ENCODE measurements around the gene SYTL3. TPM values are rescaled to one million over a fixed set of nuclear protein-coding genes. Genes with fewer than 3 reads are reported as not detected.

The SYTL3 gene
- total RNA-seq, 2 donors from 2014 or later = 0.58 to 0.79 TPM

GRCh38 chr6:158801655-158802294 lies 151.9 kb downstream of the SYTL3 start:
- Histone ChIP-seq H3K4me1 (ENCODE audit: control insufficient read depth, insufficient read depth, low read length) (peaks cover 15% of the 10 kb centered on the region), H3K36me3 (ENCODE audit: control insufficient read depth, insufficient read depth, low read length) (peaks cover 66% of the 10 kb centered on the region), H3K27me3 (ENCODE audit: control insufficient read depth, insufficient read depth, low read length, poor library complexity, severe bottlenecking) (no peaks in the 10 kb centered on the region), H3K4me3 (ENCODE audit: low read length) (no peak overlapping the region), H3K9ac (ENCODE audit: extremely low read depth, low read length, poor library complexity, severe bottlenecking) (no peak overlapping the region), H3K27ac (ENCODE audit: low read depth, low read length) (no peak overlapping the region), H3K9me3 (ENCODE audit: control insufficient read depth, low read length) (no peaks in the 10 kb centered on the region)
- peak; percentile 63 for DNase-seq
- no peaks in the 10 kb centered on the region for H3K27me3 Mint-ChIP-seq (ENCODE audit: insufficient read depth)
- WGBS, 2 experiments (ENCODE audit: insufficient coverage in 1 of 2, insufficient read length in 1 of 2) = 82 to 94% methylated on average over 4 to 7 of the region's 7 CpGs
- H3K4me3 Mint-ChIP-seq = no peak overlapping the region
- TF ChIP-seq CTCF (conservative IDR thresholded peaks at IDR 0.05) = no peak
- peaks cover 28% of the 10 kb centered on the region for H3K36me3 Mint-ChIP-seq (ENCODE audit: low read depth)
- peaks cover 71% of the 10 kb centered on the region for H3K4me1 Mint-ChIP-seq
- H3K27ac Mint-ChIP-seq = no peak overlapping the region
- no peaks in the 10 kb centered on the region for H3K9me3 Mint-ChIP-seq

GRCh38 chr6:158803733-158804143 lies 153.9 kb downstream of the SYTL3 start:
- Histone ChIP-seq H3K9ac (ENCODE audit: extremely low read depth, low read length, poor library complexity, severe bottlenecking) (no peak overlapping the region), H3K4me3 (ENCODE audit: low read length) (no peak overlapping the region), H3K9me3 (ENCODE audit: control insufficient read depth, low read length) (no peaks in the 10 kb centered on the region), H3K36me3 (ENCODE audit: control insufficient read depth, insufficient read depth, low read length) (peaks cover 71% of the 10 kb centered on the region), H3K4me1 (ENCODE audit: control insufficient read depth, insufficient read depth, low read length) (peaks cover 19% of the 10 kb centered on the region), H3K27ac (ENCODE audit: low read depth, low read length) (no peak overlapping the region), H3K27me3 (ENCODE audit: control insufficient read depth, insufficient read depth, low read length, poor library complexity, severe bottlenecking) (no peaks in the 10 kb centered on the region)
- H3K4me3 Mint-ChIP-seq = no peak overlapping the region
- no peaks in the 10 kb centered on the region for H3K27me3 Mint-ChIP-seq (ENCODE audit: insufficient read depth)
- TF ChIP-seq CTCF (conservative IDR thresholded peaks at IDR 0.05) = no peak
- DNase-seq = peak; percentile 49
- 89 to 93% methylated on average over 5 of the region's 5 CpGs for WGBS, 2 experiments (ENCODE audit: insufficient coverage in 1 of 2, insufficient read length in 1 of 2)
- H3K36me3 Mint-ChIP-seq (ENCODE audit: low read depth) = peaks cover 43% of the 10 kb centered on the region
- H3K9me3 Mint-ChIP-seq = no peaks in the 10 kb centered on the region
- peak overlapping the region; percentile 27 for H3K27ac Mint-ChIP-seq
- peaks cover 77% of the 10 kb centered on the region for H3K4me1 Mint-ChIP-seq

GRCh38 chr6:158804207-158804606 lies 154.4 kb downstream of the SYTL3 start:
- H3K9me3 Mint-ChIP-seq = no peaks in the 10 kb centered on the region
- H3K27me3 Mint-ChIP-seq (ENCODE audit: insufficient read depth) = no peaks in the 10 kb centered on the region
- Histone ChIP-seq H3K4me3 (ENCODE audit: low read length) (no peak overlapping the region), H3K36me3 (ENCODE audit: control insufficient read depth, insufficient read depth, low read length) (peaks cover 71% of the 10 kb centered on the region), H3K9ac (ENCODE audit: extremely low read depth, low read length, poor library complexity, severe bottlenecking) (no peak overlapping the region), H3K27me3 (ENCODE audit: control insufficient read depth, insufficient read depth, low read length, poor library complexity, severe bottlenecking) (no peaks in the 10 kb centered on the region), H3K9me3 (ENCODE audit: control insufficient read depth, low read length) (no peaks in the 10 kb centered on the region), H3K4me1 (ENCODE audit: control insufficient read depth, insufficient read depth, low read length) (peaks cover 19% of the 10 kb centered on the region), H3K27ac (ENCODE audit: low read depth, low read length) (no peak overlapping the region)
- DNase-seq = no peak
- TF ChIP-seq CTCF (conservative IDR thresholded peaks at IDR 0.05) = no peak
- peaks cover 77% of the 10 kb centered on the region for H3K4me1 Mint-ChIP-seq
- peaks cover 43% of the 10 kb centered on the region for H3K36me3 Mint-ChIP-seq (ENCODE audit: low read depth)
- H3K4me3 Mint-ChIP-seq = no peak overlapping the region
- H3K27ac Mint-ChIP-seq = no peak overlapping the region

All from endodermal cell (in vitro differentiated cells).